Measurements from ENCODE around the gene ZRANB3. TPM values are rescaled to one million over a fixed set of nuclear protein-coding genes. Genes with fewer than 3 reads are reported as not detected.
"Not testable (repeated sequence)": the region's sequence is repeated elsewhere in the genome, so short reads cannot be mapped to it uniquely, and the experiment has no call there.

The ZRANB3 gene
- total RNA-seq, 2 donors from 2014 or later, result 2.4 to 2.8 TPM

GRCh38 chr2:135162377-135162776 lies 368.6 kb downstream of the ZRANB3 start:
- DNase-seq (no peak), ATAC-seq (no peak)
- intact Hi-C loops (cut with DNase I), result no loop called here

GRCh38 chr2:135159191-135159590 lies 371.8 kb downstream of the ZRANB3 start:
- intact Hi-C loops (cut with DNase I), result no loop called here
- no peak for DNase-seq
- ATAC-seq, result no peak

DNA sequence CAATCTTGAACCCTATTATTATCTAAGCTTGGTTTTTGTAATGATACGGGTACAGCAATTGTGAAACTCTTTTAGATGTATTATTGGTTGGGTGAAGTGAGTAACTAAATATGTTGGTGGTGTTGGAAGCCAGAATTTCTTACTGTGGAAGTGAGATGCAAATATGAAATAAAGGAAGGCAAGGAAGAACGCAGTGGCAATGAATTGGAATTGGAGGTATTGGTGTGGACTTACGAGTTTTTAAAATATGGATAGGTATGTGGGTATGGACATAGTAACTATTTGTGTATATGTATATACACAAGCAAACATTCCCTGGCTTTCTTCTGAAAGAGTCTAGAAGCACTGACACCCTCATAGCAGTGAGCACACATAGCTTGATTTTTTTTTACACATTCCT lies 373.2 kb downstream of the ZRANB3 start:
- DNase-seq, result no peak
- ATAC-seq, result no peak
- intact Hi-C loops (cut with DNase I), result no loop called here

GRCh38 chr2:135154962-135155361 lies 376.1 kb downstream of the ZRANB3 start:
- intact Hi-C loops (cut with DNase I), result no loop called here
- no peak for DNase-seq
- no peak for ATAC-seq

GRCh38 chr2:135152361-135152760 lies 378.7 kb downstream of the ZRANB3 start:
- ATAC-seq, result no peak
- intact Hi-C loops (cut with DNase I), result no loop called here

DNA sequence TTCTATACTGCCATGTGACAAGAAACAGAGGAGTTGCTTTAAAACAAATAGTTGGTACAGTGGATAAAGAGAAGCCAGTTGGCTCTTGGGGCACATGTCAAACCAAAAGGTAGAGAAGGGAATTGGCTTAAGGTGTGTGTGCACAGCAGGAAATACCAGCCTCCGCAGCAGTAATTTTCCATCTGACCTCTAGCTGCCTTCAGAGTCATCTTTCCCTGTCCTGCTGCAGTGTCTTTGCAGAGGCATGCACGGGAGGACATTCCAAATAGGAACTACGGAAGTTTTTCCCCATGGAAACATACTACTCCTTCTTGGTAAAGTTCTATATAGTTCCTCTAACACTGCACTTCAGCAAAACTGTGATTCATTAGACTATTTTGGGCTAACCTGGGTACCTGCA lies 379.4 kb downstream of the ZRANB3 start:
- DNase-seq (no peak), ATAC-seq (no peak)
- intact Hi-C loops (cut with DNase I), result no loop called here

More at GRCh38 chr2:135152361-135152760, 378.7 kb downstream of the ZRANB3 start:
- no peak for DNase-seq

DNA sequence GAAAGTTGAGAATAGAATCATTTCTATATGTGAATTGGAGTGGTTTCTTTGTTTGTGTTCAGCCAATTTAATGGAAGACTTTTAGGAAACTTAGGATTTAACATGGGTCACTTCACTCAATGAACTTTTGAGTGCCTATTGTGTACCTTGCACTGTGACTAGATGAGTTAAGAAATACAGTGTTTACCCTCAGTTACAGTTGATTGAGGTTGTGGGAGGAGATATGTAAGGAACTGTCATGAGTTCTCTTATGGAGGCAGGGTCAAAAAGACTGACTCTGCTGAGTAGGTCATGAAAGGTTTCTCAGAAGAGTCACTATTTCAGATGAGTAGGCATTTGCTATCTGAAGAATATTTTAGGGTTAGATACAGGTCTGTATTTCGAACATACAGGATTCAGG lies 380.3 kb downstream of the ZRANB3 start:
- ATAC-seq, result peak in 1 of 2 donors; percentile 36
- intact Hi-C loops (cut with DNase I), result no loop called here
- no peak for DNase-seq

GRCh38 chr2:135149251-135149650 lies 381.8 kb downstream of the ZRANB3 start:
- DNase-seq (no peak), ATAC-seq (peak in 1 of 2 donors; percentile 70)
- intact Hi-C loops (cut with DNase I), result loop anchor here in 1 of 2 donors (10.0 kb wide), 1 partner anchor 144 kb away; no protein-coding TSS in a partner anchor

DNA sequence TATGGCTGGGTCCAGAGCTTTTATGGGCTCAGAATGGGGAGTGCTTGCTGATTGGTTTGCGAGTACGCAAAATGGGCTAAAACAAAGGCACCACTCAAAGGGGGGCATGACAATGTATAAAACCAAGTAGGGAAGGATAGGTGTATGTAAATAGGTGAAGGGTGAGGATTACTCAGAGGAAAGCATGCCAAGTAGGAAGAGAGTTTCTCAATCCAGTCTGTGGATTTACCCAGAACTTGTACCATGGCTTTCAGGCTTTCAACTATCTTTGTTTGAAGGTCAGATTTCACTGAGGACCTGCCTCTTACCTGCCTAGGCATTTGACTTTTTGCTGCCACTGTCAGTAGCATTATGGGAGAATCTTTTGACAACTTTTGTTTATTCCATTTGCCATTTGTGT lies 386.7 kb downstream of the ZRANB3 start:
- DNase-seq (no peak), ATAC-seq (no peak)
- intact Hi-C loops (cut with DNase I), result loop anchor here in 1 of 2 donors (10.0 kb wide), 1 partner anchor 140 kb away; no protein-coding TSS in a partner anchor

DNA sequence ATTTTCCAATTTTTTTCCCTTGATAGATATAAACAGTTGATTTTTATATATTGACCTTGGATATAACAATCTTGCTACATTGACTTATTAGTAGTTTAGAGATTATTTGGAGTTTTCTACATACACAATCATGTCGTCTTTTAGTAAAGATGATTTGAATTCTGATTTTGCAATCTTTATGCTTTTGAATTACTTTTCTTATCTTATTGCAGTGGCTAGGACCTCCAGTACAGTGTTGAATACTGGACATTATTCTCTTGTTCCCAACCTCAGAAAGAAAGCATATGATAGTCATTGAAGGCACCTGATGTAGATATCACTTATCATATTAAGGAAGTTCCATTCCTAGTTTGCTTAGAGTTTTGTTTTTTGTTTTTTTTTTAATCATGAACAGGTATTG lies 388.7 kb downstream of the ZRANB3 start:
- no peak for ATAC-seq
- intact Hi-C loops (cut with DNase I), result loop anchor here in 1 of 2 donors (10.0 kb wide), 1 partner anchor 138 kb away; no protein-coding TSS in a partner anchor

GRCh38 chr2:135140606-135141005 lies 390.4 kb downstream of the ZRANB3 start:
- intact Hi-C loops (cut with DNase I), result loop anchor here in 1 of 2 donors (10.0 kb wide), 1 partner anchor 136 kb away; no protein-coding TSS in a partner anchor
- DNase-seq (no peak), ATAC-seq (no peak)

More for the DNA sequence above, 388.7 kb downstream of the ZRANB3 start:
- no peak for DNase-seq

GRCh38 chr2:135132314-135132713 lies 398.7 kb downstream of the ZRANB3 start:
- DNase-seq (no peak), ATAC-seq (no peak)
- intact Hi-C loops (cut with DNase I), result no loop called here

DNA sequence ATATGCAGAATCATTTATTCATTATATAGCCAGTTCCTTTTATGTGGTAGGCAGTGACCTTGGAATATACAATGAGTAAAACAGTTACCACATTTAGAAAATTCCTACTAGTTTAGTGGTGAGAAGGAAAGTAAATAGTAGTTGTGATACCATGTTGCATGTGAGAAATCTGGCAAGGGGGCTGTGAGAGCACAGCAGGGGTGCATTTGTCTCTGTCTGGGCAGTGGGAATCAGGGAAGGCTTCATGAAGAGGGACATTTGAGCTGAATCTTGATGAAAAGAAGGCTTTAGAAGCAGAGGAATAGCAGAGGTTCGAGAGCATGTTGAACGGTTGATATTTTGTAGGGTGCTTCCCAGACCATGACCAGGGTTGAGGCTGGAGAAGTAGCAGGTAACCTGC lies 400.3 kb downstream of the ZRANB3 start:
- ATAC-seq (no peak), DNase-seq (no peak)
- intact Hi-C loops (cut with DNase I), result no loop called here

DNA sequence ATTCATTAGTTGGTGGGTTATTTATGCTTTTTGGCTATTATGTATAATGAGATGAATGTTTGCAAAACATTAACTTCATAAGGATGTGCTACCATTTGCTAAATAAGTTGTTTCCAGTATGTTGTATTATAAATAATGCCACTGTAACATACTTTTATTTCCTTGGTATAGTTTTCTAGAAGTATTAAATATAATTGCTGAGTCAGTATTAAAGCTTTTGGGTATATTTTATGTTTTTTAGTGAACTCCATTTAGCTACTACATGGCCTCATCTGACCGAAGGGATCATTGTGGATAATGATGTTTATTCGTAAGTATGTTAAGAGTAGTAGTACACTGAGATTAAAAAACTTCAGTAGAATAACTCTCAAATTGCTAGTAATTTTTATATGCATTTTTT lies 405.1 kb downstream of the ZRANB3 start:
- ATAC-seq, result no peak
- intact Hi-C loops (cut with DNase I), result no loop called here
- no peak for DNase-seq

GRCh38 chr2:135124924-135125886 lies 405.8 kb downstream of the ZRANB3 start:
- no peak for DNase-seq
- intact Hi-C loops (cut with DNase I), result no loop called here

GRCh38 chr2:135121658-135122039 lies 409.4 kb downstream of the ZRANB3 start:
- ATAC-seq; DNase-seq; intact Hi-C loops (cut with DNase I): not testable (repeated sequence)

More at GRCh38 chr2:135124924-135125886, 405.8 kb downstream of the ZRANB3 start:
- ATAC-seq, result no peak

GRCh38 chr2:135121016-135121657 lies 409.9 kb downstream of the ZRANB3 start:
- DNase-seq (no peak), ATAC-seq (no peak)
- intact Hi-C loops (cut with DNase I), result no loop called here

GRCh38 chr2:135119582-135119981 lies 411.4 kb downstream of the ZRANB3 start:
- intact Hi-C loops (cut with DNase I), result no loop called here

GRCh38 chr2:135113322-135113721 lies 417.7 kb downstream of the ZRANB3 start:
- DNase-seq (no peak), ATAC-seq (no peak)
- intact Hi-C loops (cut with DNase I), result no loop called here

More at GRCh38 chr2:135119582-135119981, 411.4 kb downstream of the ZRANB3 start:
- ATAC-seq (no peak), DNase-seq (no peak)

All from left cardiac atrium (tissue), 4 donors.